GM21447 (cell line): Measurements from ENCODE around the gene SH3PXD2B.

Experiments
- ATAC-seq: cut with Tn5 transposase; IDR thresholded peaks from one replicate; pipeline ENCODE4 v1.9.1; 2021; ENCODE audit not compliant: unreplicated experiment

The SH3PXD2B gene

GRCh38 chr5:172437445-172438318 is 16.6 kb downstream of the SH3PXD2B start:
- no peak for ATAC-seq

- no peak for ATAC-seq
Measured at GRCh38 chr5:172436879-172437369, 17.4 kb downstream of the SH3PXD2B start.

- ATAC-seq: no peak
Measured at GRCh38 chr5:172436078-172436878, 18.0 kb downstream of the SH3PXD2B start.

- no peak for ATAC-seq
Measured at GRCh38 chr5:172435362-172436077, 18.8 kb downstream of the SH3PXD2B start.

GRCh38 chr5:172434251-172434650 is 20.1 kb downstream of the SH3PXD2B start:
- ATAC-seq: no peak

GRCh38 chr5:172433513-172433912 is 20.8 kb downstream of the SH3PXD2B start:
- no peak for ATAC-seq

- no peak for ATAC-seq
Measured at GRCh38 chr5:172433071-172433470, 21.3 kb downstream of the SH3PXD2B start.

GRCh38 chr5:172430354-172430753 is 24.0 kb downstream of the SH3PXD2B start:
- ATAC-seq: no peak

GRCh38 chr5:172429201-172429940 is 25.0 kb downstream of the SH3PXD2B start:
- ATAC-seq: no peak

GRCh38 chr5:172428224-172429166 is 25.8 kb downstream of the SH3PXD2B start:
- no peak for ATAC-seq

GRCh38 chr5:172427202-172427601 is 27.1 kb downstream of the SH3PXD2B start:
- no peak for ATAC-seq

GRCh38 chr5:172426086-172426485 is 28.2 kb downstream of the SH3PXD2B start:
- ATAC-seq: no peak

GRCh38 chr5:172425402-172425801 is 28.9 kb downstream of the SH3PXD2B start:
- no peak for ATAC-seq

GRCh38 chr5:172424808-172425207 is 29.5 kb downstream of the SH3PXD2B start:
- ATAC-seq: no peak

- no peak for ATAC-seq
Measured at GRCh38 chr5:172424111-172424490, 30.2 kb downstream of the SH3PXD2B start.

GRCh38 chr5:172423379-172424110 is 30.8 kb downstream of the SH3PXD2B start:
- ATAC-seq: no peak

GRCh38 chr5:172422255-172422654 is 32.1 kb downstream of the SH3PXD2B start:
- ATAC-seq: no peak

GRCh38 chr5:172421020-172421419 is 33.3 kb downstream of the SH3PXD2B start:
- ATAC-seq: no peak
